H1 (cell line): ENCODE data around the gene OSTF1. TPM values are rescaled to one million over a fixed set of nuclear protein-coding genes. Genes with fewer than 3 reads are reported as not detected.

Experiments used
- NANOG ChIP-seq: IDR thresholded peaks from 2 replicates; pipeline ENCODE4 v1.6.1; 2011; ENCODE audit warnings: low read length, low read depth, mild to moderate bottlenecking, inconsistent platforms; ENCODE audit not compliant: insufficient read depth, poor library complexity, severe bottlenecking
- SAP30 ChIP-seq: fragments of 300-600 bp; sonication (generic); IDR thresholded peaks from 2 replicates; pipeline ENCODE4 v1.7.1; 2012; ENCODE audit warnings: low read length, moderate library complexity, mild to moderate bottlenecking, inconsistent platforms; ENCODE audit not compliant: insufficient read depth, insufficient replicate concordance
- polyA plus RNA-seq, 7 experiments: library from polyadenylated mRNA; depleted of rRNA in 3 of 7; stranded (reverse) in 5 of 7; unstranded in 2 of 7; fragments of >200 nt in 5 of 7; fragments of 200-250 nt in 2 of 7; gene quantifications; 1 replicate in 5 of 7; 2 replicates in 1 of 7; 4 replicates in 1 of 7; pipeline versions ENCODE4 v1.2.1 to v1.2.3, GENCODE V29; 2011 to 2013; ENCODE audit warnings: missing spikeins in 2 of 7, mixed read lengths in 2 of 7
- total RNA-seq: library from RNA; stranded (reverse); fragmentation: NEBNext Ultra II Directional; extraction: Animal tissue kit (Norgen Biotek cat#: 25700); gene quantifications from 2 replicates; pipeline ENCODE4 v1.2.1, GENCODE V29; 2021

Gene OSTF1
- total and polyA plus RNA-seq, 2 of the 8 experiments (the other 6 are each of a cell fraction or from before 2014, with no cell fraction given): 5.0 to 18.9 TPM

DNA sequence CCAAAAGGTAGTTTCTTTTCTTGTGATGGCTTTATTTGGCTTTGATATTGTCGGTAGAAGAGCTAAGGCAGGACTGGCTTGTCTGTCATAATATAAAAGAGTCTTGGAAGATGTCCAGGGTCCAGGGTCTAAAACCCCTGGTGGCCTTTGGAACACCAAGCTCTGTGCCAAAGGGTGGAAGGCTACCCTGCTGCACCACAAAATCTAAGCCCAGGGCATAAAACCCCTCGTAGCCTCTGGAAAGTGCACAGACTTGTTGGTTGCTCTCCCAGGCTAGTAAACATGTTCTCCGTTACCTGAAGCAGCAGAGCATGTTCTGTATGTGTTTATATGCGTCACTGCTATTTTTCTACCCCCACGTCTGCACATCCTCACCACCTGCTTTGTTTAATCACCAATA lies 75.5 kb downstream of the OSTF1 start (continued):
- TF ChIP-seq NANOG (no peak), SAP30 (no peak)
